OCI-LY7 (cell line): ENCODE measurements around the gene ASB15.
"Not testable (repeated sequence)": the region's sequence is repeated elsewhere in the genome, so short reads cannot be mapped to it uniquely, and the experiment has no call there.

Experiments used
- EZH2phosphoT487 ChIP-seq: fragments of 200-600 bp; sonication (generic); IDR thresholded peaks from 2 replicates; pipeline ENCODE4 v1.6.1; 2018; ENCODE audit warnings: low read depth, borderline replicate concordance, mild to moderate bottlenecking, mixed run types, antibody characterized with exemption, low read length, moderate library complexity, mixed read lengths
- TF ChIP-seq, protein P1 (sequence below): fragments of 200-600 bp; sonication (generic); conservative IDR thresholded peaks from 2 replicates; pipeline ENCODE4 v1.5.1; 2014; ENCODE audit warnings: mild to moderate bottlenecking, antibody characterized with exemption, low read length, moderate library complexity, mixed read lengths

DNA sequence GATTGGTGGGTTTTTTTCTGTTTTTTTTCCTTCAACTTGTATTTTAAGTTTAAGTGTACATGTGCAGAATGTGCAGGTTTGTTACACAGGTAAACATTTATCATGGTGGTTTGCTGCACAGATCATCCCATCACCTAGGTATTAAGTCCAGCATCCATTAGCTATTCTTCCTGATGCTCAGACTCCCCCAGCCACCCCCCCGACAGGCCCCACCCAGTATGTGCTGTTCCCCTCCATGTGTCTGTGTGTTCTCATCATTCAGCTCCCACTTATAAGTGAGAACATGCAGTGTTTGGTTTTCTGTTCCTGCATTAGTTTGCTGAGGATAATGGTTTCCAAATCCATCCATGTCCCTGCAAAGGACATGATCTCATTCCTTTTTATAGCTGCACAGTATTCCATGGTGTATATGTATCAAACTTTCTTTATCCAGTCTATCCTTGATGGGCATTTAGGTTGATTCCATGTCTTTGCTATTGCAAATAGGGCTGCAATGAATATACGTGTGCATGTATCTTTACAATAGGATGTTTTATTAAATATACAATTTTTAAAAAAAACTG lies 32.5 kb downstream of the ASB15 start:
- TF ChIP-seq, protein P1, sequence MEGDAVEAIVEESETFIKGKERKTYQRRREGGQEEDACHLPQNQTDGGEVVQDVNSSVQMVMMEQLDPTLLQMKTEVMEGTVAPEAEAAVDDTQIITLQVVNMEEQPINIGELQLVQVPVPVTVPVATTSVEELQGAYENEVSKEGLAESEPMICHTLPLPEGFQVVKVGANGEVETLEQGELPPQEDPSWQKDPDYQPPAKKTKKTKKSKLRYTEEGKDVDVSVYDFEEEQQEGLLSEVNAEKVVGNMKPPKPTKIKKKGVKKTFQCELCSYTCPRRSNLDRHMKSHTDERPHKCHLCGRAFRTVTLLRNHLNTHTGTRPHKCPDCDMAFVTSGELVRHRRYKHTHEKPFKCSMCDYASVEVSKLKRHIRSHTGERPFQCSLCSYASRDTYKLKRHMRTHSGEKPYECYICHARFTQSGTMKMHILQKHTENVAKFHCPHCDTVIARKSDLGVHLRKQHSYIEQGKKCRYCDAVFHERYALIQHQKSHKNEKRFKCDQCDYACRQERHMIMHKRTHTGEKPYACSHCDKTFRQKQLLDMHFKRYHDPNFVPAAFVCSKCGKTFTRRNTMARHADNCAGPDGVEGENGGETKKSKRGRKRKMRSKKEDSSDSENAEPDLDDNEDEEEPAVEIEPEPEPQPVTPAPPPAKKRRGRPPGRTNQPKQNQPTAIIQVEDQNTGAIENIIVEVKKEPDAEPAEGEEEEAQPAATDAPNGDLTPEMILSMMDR = not testable (repeated sequence)
- TF ChIP-seq EZH2phosphoT487 = not testable (repeated sequence)
